Pancreas (tissue), 10 donors: Measurements from ENCODE around the gene RNF38. TPM values are rescaled to one million over a fixed set of nuclear protein-coding genes. Genes with fewer than 3 reads are reported as not detected.
A peak's percentile ranks its signal among the peaks of the same experiment; 100 is the strongest.

Experiments used
- ATAC-seq, 4 donors: fragments of 200-7000 bp; cut with Tn5 transposase; one replicate each; pipeline versions ENCODE4 v1.8.0 to v1.9.1; 2020; ENCODE audit warnings: mild to moderate bottlenecking in 4 of 4, moderate library complexity in 4 of 4
- DNase-seq, 6 donors: peaks; one replicate each; pipeline ENCODE4 v3.0.0-alpha.2; 2020
- FAIRE-seq: peaks from 2 replicates; lab custom pipeline; 2012; peaks lifted over from hg19 to GRCh38; lab: Jason Lieb, UNC
- H3K27ac ChIP-seq, 4 donors: fragments of 200-600 bp; sonication (generic); 1 replicate in 3 of 4; 2 replicates in 1 of 4; pipeline versions ENCODE4 v1.5.0 to v1.8.0; 2020
- H3K27me3 ChIP-seq, 4 donors: fragments of 200-600 bp; one replicate each; pipeline ENCODE4 v1.8.0; 2021
- H3K36me3 ChIP-seq, 3 donors: fragments of 200-600 bp; sonication (generic) in 1 of 3; one replicate each; pipeline versions ENCODE4 v1.5.0 to v1.8.0; 2020 to 2021
- H3K4me1 ChIP-seq, 3 donors: fragments of 200-600 bp; one replicate each; pipeline ENCODE4 v1.8.0; 2021
- H3K4me3 ChIP-seq, 4 donors: fragments of 200-600 bp; sonication (generic) in 2 of 4; one replicate each; pipeline versions ENCODE4 v1.5.0 to v1.8.0; 2020 to 2021
- H3K9me3 ChIP-seq, 4 donors: fragments of 200-600 bp; one replicate each; pipeline ENCODE4 v1.8.0; 2021
- CTCF ChIP-seq, 4 donors: fragments of 200-600 bp; sonication (generic) in 3 of 4; IDR thresholded peaks; one replicate each; pipeline versions ENCODE4 v1.5.0 to v1.8.0; 2021; ENCODE audit warnings: antibody characterized with exemption in 4 of 4
- WGBS, 2 donors: extraction: QIAGEN DNeasy Blood & Tissue Kit; methylation state at CpG; one replicate each; pipeline ENCODE4 v1.1.7; 2013; 5-methylcytosine and 5-hydroxymethylcytosine counted together
- intact Hi-C, 3 donors: fragments of 100-400 bp; cut with DNase I; formaldehyde crosslinking; loops; one replicate each; pipeline versions ENCODE4 v1.11.1 to v1.14.2; 2022
- polyA plus RNA-seq, 2 donors: library from polyadenylated mRNA; stranded (reverse); fragments of 200-250 nt; gene quantifications; one replicate each; pipeline ENCODE4 v1.2.3, GENCODE V29; 2013
- total RNA-seq, 6 donors: library from RNA; stranded (reverse); fragmentation: NEBNext Ultra II Directional in 4 of 6; extraction: Animal tissue kit (Norgen Biotek cat#: 25700) in 4 of 6; gene quantifications; one replicate each; pipeline versions ENCODE4 v1.2.1 to v1.2.4, GENCODE V29; 2021 to 2023
- donor health status: healthy with polysubstance abuse.
- donor health status: DM: no; HTN: no; CAD: no; lungs with moderate emphysema.
- donor health status: DM: no; HTN: no; CAD: no.
- donor health status: control.
- donor health status: control.
- donor health status: Bipolar disorder and iron deficiency.
- donor health status: DM: yes; HTN: yes; CAD: no.
- donor health status: DM: no; HTN: no; CAD: no.
- donor health status: DM: no; HTN: no; CAD: no.
- donor health status: DM: yes; HTN: yes; CAD: no.

RNF38 gene
- total and polyA plus RNA-seq, 8 donors, result 4.4 to 39.4 (median 17.8) TPM

- Histone ChIP-seq H3K36me3 (peaks cover 0 to 27% (median 0%) of the 10 kb centered on the region in 3 donors), H3K27ac (no peak overlapping the region), H3K27me3 (no peaks in the 10 kb centered on the region), H3K9me3 (no peaks in the 10 kb centered on the region), H3K4me3 (no peak overlapping the region), H3K4me1 (no peaks in the 10 kb centered on the region)
- ATAC-seq, result no peak
- no peak for DNase-seq
- TF ChIP-seq CTCF (IDR thresholded peaks at IDR 0.05), result no peak
- intact Hi-C loops, result no loop called here
- WGBS, 2 donors, result 92 to 93% methylated on average over 3 of the region's 3 CpGs
- FAIRE-seq, result no peak
These were observed 63.8 kb downstream of the RNF38 start for GRCh38 chr9:36336131-36336907.

DNA sequence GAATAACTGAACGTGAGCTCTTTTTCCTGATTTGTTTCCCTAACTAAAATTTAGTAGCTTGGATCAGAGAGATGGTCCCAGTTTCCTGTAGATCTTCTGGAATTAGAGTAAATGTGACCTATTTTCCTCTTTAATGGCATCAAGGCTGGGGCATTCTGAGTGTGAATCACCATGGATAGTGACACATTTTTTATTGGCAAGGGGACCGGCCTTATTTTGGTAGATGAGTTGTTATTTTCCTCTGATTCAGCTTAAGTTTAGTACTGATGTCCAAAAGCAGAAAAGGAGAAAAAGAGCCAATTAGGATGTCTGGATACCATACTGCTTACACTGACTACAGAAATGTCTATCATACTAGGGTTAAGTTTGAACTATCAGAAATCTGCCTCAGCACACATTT is 68.1 kb downstream of the RNF38 start:
- H3K4me3 ChIP-seq, result no peak overlapping the region
- 71 to 74% methylated on average over 2 of the region's 2 CpGs for WGBS, 2 donors
- DNase-seq, result no peak
- FAIRE-seq, result no peak
- H3K27me3 ChIP-seq, result no peaks in the 10 kb centered on the region
- no peaks in the 10 kb centered on the region for H3K4me1 ChIP-seq
- no peaks in the 10 kb centered on the region for H3K9me3 ChIP-seq
- intact Hi-C loops, result no loop called here
- no peak for TF ChIP-seq CTCF (IDR thresholded peaks at IDR 0.05)
- no peaks in the 10 kb centered on the region for H3K36me3 ChIP-seq
- no peak overlapping the region for H3K27ac ChIP-seq
- ATAC-seq, result no peak

DNA sequence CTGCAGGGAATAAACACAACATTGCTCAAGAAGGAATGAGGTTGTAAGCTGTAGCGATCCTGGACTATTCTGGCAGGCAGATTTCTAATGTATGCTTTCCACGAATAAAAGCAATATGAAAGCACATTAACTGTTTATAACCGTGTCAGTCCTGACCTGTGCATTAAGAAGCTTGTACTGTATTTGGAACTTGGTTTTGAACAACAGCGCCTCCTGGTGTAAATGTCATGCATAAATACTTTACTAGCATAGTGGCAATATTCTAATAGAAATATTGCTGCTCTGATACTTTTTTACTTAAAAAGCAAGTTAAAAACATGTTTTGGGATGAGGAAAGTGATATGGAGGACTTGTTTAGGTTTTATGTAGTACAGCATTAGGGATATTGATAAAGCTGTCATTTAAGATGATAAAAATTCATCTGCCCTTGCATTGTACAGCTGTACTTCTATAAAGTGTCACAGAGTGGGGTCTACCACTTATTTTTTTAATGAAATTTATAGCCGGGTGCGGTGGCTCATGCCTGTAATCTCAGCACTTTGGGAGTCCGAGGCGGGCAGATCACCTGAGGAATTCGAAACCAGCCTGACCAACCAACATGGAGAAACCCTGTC is 71.2 kb downstream of the RNF38 start:
- Histone ChIP-seq H3K27me3 (no peaks in the 10 kb centered on the region), H3K9me3 (no peaks in the 10 kb centered on the region), H3K4me1 (no peaks in the 10 kb centered on the region), H3K36me3 (no peaks in the 10 kb centered on the region), H3K27ac (no peak overlapping the region), H3K4me3 (no peak overlapping the region)
- intact Hi-C loops, result loop anchor here in 2 of 3 donors (5.0 to 10.0 kb wide), 2 partner anchors 77 to 84 kb away; no protein-coding TSS in a partner anchor
- TF ChIP-seq CTCF (IDR thresholded peaks at IDR 0.05), result peak; percentile 55 to 64 (median 60)
- FAIRE-seq (peak; percentile 17), ATAC-seq (peak; percentile 66 to 90 (median 84)), DNase-seq (peak in 3 of 6 donors; percentile 21 to 34 (median 26))
- WGBS, 2 donors, result 19 to 24% methylated on average over 9 of the region's 9 CpGs

- FAIRE-seq (no peak), DNase-seq (peak in 1 of 6 donors; percentile 35), ATAC-seq (peak in 2 of 4 donors; percentile 29 to 59)
- intact Hi-C loops, result loop anchor here in 2 of 3 donors (5.0 to 10.0 kb wide), 2 partner anchors 73 to 80 kb away; no protein-coding TSS in a partner anchor
- H3K36me3 ChIP-seq, result no peaks in the 10 kb centered on the region
- no peaks in the 10 kb centered on the region for H3K27me3 ChIP-seq
- no peaks in the 10 kb centered on the region for H3K9me3 ChIP-seq
- H3K4me1 ChIP-seq, result peaks cover 0 to 3% (median 0%) of the 10 kb centered on the region in 3 donors
- WGBS, 2 donors, result 87 to 93% methylated on average over 24 of the region's 24 CpGs
- no peak for TF ChIP-seq CTCF (IDR thresholded peaks at IDR 0.05)
- no peak overlapping the region for H3K27ac ChIP-seq
- H3K4me3 ChIP-seq, result no peak overlapping the region
These were observed 74.8 kb downstream of the RNF38 start for GRCh38 chr9:36325081-36325828.
